Effector memory CD4-positive, alpha-beta T cell (primary cell): ENCODE data around the gene ZAP70.

Source experiments
- DNase-seq, 3 donors: peaks; one replicate each; pipeline ENCODE4 v3.0.0-alpha.2; 2020
- H3K27ac ChIP-seq: 2 replicates; pipeline ENCODE4 v1.7.0; 2013; ENCODE audit warnings: mild to moderate bottlenecking, low read length, moderate library complexity; ENCODE audit not compliant: insufficient read depth, poor library complexity, severe bottlenecking
- H3K27me3 ChIP-seq: replicated peaks from 2 replicates; pipeline ENCODE4 v1.7.0; 2013; ENCODE audit warnings: mild to moderate bottlenecking, low read length; ENCODE audit not compliant: insufficient read depth, control insufficient read depth, poor library complexity, severe bottlenecking
- H3K36me3 ChIP-seq: 2 replicates; pipeline ENCODE4 v1.7.0; 2013; ENCODE audit warnings: mild to moderate bottlenecking, low read length, moderate library complexity; ENCODE audit not compliant: control insufficient read depth, insufficient read depth
- H3K4me1 ChIP-seq: 2 replicates; pipeline ENCODE4 v1.7.0; 2013; ENCODE audit warnings: low read length, mild to moderate bottlenecking; ENCODE audit not compliant: control insufficient read depth, insufficient read depth, poor library complexity, severe bottlenecking
- H3K4me3 ChIP-seq: 2 replicates; pipeline ENCODE4 v1.7.0; 2013; ENCODE audit warnings: low read length, low read depth, mild to moderate bottlenecking; ENCODE audit not compliant: insufficient read depth, poor library complexity, severe bottlenecking
- H3K9me3 ChIP-seq: 2 replicates; pipeline ENCODE4 v1.7.0; 2013; ENCODE audit warnings: mild to moderate bottlenecking, low read length, moderate library complexity; ENCODE audit not compliant: control insufficient read depth

The ZAP70 gene

GRCh38 chr2:97715951-97716694, 2.7 kb downstream of the ZAP70 start:
- DNase-seq = no peak
- Histone ChIP-seq H3K36me3 (peaks cover 14% of the 10 kb centered on the region), H3K4me1 (peaks cover 87% of the 10 kb centered on the region), H3K27ac (peak overlapping the region; percentile 98), H3K9me3 (no peaks in the 10 kb centered on the region), H3K27me3 (no peaks in the 10 kb centered on the region), H3K4me3 (peak overlapping the region; percentile 75)

DNA sequence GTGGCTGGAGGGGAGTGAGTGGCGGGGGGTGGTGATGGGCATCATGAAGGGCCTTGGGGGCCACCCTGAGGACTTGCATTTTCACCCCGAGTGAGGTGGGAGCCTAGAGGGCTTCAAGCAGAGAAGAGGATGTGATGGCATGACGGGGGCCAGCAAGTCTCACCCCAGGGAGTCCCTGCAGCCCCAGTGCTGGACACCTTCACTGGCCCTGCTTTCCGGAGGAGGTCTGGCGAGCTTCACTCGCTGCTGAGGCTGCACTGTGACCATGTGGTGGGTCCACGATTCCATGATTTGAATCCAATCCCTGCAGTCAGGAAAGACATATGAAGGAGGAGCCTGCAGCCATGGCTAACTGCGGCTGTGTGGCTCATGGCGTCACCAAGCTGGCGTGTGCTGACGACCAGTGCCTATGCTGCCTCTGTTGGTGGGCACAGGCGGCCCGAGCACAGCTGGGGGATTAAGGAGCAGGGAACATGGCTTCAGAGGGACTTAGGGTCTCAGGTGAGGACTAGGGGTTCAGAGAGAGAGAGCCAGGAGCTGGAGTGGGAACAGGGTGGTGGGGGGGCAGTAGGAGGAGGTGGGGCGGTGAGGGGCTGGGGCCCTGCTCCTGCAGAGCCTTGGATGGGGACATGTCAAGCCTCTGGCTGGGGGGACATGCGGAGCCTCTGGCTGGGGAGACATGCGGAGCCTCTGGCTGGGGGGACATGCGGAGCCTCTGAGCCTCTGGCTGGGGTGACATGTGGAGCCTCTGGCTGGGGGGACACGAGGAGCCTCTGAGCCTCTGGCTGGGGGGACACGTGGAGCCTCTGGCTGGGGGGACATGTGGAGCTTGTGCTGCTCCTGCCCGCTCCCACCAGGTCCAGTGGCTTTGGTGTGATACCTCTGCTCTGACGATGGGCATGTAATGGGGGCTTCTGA, 3.6 kb downstream of the ZAP70 start:
- peak overlapping the region; percentile 98 for H3K27ac ChIP-seq

GRCh38 chr2:97717613-97717995, 4.2 kb downstream of the ZAP70 start:
- Histone ChIP-seq H3K36me3 (peaks cover 16% of the 10 kb centered on the region), H3K4me1 (peaks cover 75% of the 10 kb centered on the region), H3K4me3 (peak overlapping the region; percentile 75), H3K27me3 (no peaks in the 10 kb centered on the region), H3K27ac (peak overlapping the region; percentile 98), H3K9me3 (no peaks in the 10 kb centered on the region)
- no peak for DNase-seq

More for the DNA sequence above, 3.6 kb downstream of the ZAP70 start:
- no peaks in the 10 kb centered on the region for H3K27me3 ChIP-seq
- peaks cover 81% of the 10 kb centered on the region for H3K4me1 ChIP-seq
- peaks cover 16% of the 10 kb centered on the region for H3K36me3 ChIP-seq
- H3K9me3 ChIP-seq = no peaks in the 10 kb centered on the region
- no peak for DNase-seq
- H3K4me3 ChIP-seq = peak overlapping the region; percentile 75

DNA sequence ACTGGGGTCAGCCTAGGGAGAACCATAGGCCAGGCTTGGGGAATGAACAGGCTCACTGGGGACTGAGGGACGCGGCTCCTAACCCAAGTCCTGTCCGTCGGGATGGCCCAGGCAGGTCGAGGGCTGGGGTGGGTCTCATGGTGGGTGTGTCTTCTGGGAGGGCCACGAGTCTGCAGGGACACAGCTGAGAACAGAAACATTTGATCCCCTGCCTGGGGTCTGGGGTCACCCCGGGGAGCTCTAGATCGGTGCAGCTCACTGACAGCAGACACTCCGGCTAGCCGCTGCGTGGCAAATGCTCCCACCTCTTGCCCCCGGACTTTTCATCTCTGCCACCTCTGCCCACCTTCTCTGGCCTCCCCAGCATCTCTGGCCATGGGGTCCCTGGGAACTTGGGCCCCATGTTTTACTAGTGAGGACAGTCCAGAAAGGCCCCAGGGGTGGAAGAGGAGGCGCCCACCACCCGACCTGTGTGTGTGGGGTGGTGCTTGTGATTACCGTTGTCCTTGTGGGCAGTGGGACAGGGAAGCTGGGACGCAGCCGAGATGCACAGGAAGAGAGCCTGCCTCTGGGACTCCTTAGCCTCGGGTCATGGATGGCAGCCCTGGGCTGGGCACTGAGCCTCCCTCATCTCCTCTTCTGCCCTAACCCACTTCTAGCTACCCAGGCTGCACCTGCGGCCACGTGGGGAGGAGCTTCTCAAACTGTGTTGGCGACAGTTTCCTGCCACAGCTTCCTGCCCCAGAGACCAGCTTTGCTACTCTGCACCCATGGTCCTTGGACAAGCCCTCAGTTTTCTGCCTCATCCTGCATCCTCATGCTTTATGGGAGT, 4.9 kb downstream of the ZAP70 start:
- Histone ChIP-seq H3K4me1 (peaks cover 68% of the 10 kb centered on the region), H3K36me3 (peaks cover 16% of the 10 kb centered on the region), H3K27ac (peak overlapping the region; percentile 98), H3K4me3 (peak overlapping the region; percentile 75), H3K9me3 (no peaks in the 10 kb centered on the region), H3K27me3 (no peaks in the 10 kb centered on the region)
- peak; percentile 66 to 71 (median 66) for DNase-seq

GRCh38 chr2:97718942-97719341, 5.6 kb downstream of the ZAP70 start:
- DNase-seq = no peak
- Histone ChIP-seq H3K27ac (peak overlapping the region; percentile 98), H3K36me3 (peaks cover 22% of the 10 kb centered on the region), H3K4me3 (peak overlapping the region; percentile 75), H3K9me3 (no peaks in the 10 kb centered on the region), H3K4me1 (peaks cover 65% of the 10 kb centered on the region), H3K27me3 (no peaks in the 10 kb centered on the region)

- Histone ChIP-seq H3K27me3 (no peaks in the 10 kb centered on the region), H3K4me3 (peak overlapping the region; percentile 75), H3K4me1 (peaks cover 62% of the 10 kb centered on the region), H3K9me3 (no peaks in the 10 kb centered on the region), H3K27ac (peak overlapping the region; percentile 98), H3K36me3 (peaks cover 28% of the 10 kb centered on the region)
- DNase-seq = no peak
Observed at GRCh38 chr2:97719362-97720155, 6.2 kb downstream of the ZAP70 start.

GRCh38 chr2:97720746-97721145, 7.4 kb downstream of the ZAP70 start:
- Histone ChIP-seq H3K9me3 (no peaks in the 10 kb centered on the region), H3K27ac (peak overlapping the region; percentile 37), H3K27me3 (no peaks in the 10 kb centered on the region), H3K36me3 (peaks cover 39% of the 10 kb centered on the region), H3K4me3 (peak overlapping the region; percentile 1), H3K4me1 (peaks cover 50% of the 10 kb centered on the region)
- DNase-seq = no peak

DNA sequence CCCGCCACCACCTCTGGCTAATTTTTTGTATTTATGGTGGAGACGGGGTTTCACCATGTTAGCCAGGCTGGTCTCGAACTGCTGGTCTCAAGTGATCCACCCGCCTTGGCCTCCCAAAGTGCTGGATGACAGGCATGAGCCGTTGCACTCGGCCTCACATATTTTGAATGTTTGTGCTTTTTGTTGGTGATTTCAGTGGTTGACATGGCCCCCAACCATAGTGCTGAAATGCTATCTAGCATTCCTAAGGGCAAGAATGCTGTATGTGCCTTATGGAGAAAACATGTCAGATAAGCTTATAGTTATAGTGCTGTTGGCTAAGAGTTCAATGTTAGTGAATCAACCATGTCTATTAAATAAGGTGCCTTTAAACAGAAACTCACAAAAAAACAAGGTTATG, 8.9 kb downstream of the ZAP70 start:
- no peaks in the 10 kb centered on the region for H3K27me3 ChIP-seq
- H3K4me3 ChIP-seq = no peak overlapping the region
- H3K4me1 ChIP-seq = peaks cover 35% of the 10 kb centered on the region
- H3K9me3 ChIP-seq = no peaks in the 10 kb centered on the region
- DNase-seq = no peak
- H3K27ac ChIP-seq = no peak overlapping the region
- H3K36me3 ChIP-seq = peaks cover 49% of the 10 kb centered on the region
